HS-5 (cell line): Measurements from ENCODE around the gene MMP15.

Experiments used
- DNase-seq: peaks from one replicate; pipeline ENCODE4 v3.0.0-alpha.2; 2012; ENCODE audit warnings: low read depth

MMP15 gene

GRCh38 chr16:58035356-58036170 lies 10.0 kb downstream of the MMP15 start:
- no peak for DNase-seq

GRCh38 chr16:58036943-58037342 lies 11.4 kb downstream of the MMP15 start:
- DNase-seq = no peak

DNA sequence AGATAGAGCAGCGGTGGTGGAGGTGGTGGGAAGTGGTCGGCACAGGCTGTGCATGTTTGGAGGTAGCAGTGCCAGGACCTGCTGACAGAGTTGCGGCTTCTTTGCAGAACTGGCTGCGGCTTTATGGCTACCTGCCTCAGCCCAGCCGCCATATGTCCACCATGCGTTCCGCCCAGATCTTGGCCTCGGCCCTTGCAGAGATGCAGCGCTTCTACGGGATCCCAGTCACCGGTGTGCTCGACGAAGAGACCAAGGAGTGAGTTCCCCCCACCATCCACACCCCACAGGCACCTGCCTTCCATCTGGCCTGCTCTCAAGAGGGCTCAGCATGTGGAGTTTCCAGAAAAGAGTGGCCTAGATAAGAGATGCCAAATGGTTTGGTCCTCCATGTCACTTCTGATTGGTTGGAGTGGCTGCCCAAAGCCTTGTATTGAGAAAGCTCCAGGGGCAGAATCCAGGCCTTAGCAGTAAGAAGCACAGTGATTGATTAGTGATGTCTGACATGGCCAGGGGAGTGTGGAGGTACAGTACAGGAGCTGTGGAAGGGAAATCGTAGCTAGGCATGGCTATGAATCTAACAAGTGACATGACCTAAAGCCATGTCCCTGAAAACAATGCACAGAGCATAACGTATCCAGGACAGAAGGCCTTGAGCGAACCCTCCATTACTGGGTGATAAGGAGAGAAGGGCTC lies 12.0 kb downstream of the MMP15 start:
- DNase-seq = no peak

DNA sequence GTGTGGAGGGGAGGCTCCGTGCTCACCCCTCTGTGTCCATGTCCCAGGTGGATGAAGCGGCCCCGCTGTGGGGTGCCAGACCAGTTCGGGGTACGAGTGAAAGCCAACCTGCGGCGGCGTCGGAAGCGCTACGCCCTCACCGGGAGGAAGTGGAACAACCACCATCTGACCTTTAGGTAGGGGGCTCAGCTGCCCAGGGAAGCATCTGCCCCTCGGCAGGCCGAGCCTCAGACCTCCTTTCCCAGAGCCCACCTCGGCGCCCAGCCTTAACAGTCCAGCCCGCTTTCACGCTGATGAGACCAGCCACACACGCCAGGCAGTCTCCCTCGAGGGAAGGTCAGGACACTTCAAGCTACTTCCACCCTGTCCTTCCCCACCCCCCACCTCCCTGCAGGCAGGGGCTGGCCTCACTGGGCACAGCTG lies 12.7 kb downstream of the MMP15 start:
- no peak for DNase-seq

GRCh38 chr16:58039829-58040495 lies 14.4 kb downstream of the MMP15 start:
- DNase-seq = no peak

DNA sequence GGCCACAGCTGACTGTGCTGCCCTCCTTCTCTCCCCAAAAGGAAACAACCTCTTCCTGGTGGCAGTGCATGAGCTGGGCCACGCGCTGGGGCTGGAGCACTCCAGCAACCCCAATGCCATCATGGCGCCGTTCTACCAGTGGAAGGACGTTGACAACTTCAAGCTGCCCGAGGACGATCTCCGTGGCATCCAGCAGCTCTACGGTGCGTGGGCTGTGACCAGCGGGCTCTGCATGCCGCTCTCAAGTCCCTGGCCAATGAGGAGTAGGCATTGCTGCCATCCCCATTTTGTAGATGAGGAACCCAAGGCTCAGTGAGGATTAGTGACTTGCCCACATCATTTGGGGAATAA lies 14.9 kb downstream of the MMP15 start:
- no peak for DNase-seq

DNA sequence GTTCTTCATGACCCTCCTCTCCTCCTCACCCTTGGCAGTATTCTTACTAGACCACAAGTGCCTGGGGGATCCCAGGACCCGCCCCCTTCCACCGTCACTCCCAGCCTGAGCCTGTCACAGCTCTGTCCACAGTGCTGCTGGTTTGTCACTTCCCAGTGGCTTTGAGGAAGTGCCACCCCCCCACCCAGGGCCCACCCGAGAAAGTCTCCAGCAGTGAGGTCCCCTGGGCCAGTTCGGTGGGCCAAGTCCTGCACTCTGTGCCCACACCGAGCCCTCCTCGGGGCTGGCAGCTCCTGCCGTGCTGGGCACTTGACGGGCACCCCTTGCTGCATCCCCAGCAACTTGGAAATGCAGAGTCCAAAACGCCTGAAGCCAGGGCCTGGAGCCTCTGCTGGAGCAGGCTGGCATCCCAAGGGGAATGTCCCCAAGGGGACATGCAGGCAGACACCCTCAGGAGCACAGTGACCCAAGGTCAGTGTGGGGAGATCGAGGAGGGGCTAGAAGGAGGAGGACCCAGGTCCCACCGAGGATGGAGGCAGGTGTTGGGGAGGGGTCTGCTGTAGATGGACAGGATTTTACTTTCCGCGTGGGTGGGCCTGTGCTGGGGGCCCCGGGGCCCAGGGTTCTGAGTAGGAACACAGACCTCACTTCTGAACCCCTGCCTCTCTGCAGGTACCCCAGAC lies 15.5 kb downstream of the MMP15 start:
- no peak for DNase-seq

DNA sequence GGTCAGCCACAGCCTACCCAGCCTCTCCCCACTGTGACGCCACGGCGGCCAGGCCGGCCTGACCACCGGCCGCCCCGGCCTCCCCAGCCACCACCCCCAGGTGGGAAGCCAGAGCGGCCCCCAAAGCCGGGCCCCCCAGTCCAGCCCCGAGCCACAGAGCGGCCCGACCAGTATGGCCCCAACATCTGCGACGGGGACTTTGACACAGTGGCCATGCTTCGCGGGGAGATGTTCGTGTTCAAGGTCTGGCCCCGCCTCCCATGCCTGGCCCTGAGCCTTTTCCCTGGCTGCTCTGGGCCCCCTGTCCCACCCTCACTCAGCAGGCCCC lies 16.0 kb downstream of the MMP15 start:
- DNase-seq = no peak

DNA sequence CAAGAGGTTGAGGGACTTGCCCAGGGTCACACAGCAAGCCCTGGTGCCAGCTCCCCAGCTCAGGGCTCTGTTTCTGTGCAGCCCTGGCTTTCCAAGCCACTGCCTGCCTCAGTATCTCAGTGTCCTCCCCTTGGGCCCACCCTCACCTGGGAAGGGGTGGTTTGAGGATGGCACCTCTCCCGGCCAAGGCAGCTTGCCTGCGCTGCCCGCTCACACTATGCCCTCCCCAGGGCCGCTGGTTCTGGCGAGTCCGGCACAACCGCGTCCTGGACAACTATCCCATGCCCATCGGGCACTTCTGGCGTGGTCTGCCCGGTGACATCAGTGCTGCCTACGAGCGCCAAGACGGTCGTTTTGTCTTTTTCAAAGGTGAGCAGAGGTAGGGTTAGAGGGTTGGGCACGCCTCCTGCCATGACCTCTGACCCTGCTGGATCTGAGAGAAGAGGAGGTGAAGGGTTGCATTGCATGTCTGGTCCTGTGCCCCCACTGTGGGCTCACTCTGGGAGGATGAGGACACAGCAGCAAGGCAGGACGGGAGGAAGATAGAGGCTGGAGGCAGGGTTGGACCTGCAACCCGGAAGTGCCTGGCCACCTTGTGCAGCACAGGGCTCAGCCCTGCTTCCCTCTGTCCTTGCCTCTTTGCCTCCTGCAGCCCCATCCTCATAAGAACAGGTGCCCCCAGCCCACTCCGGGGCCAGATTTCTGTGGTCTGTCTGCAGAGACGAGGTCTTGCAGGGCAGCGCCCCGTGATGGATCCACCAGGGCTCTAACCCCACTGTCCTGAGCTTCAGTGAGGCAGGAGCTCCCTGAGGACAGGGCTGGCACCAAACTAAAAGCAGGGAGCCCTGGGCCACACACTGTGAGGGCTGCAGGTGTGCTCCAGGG lies 16.7 kb downstream of the MMP15 start:
- DNase-seq = no peak

- no peak for DNase-seq
Observed at GRCh38 chr16:58042886-58043515, 17.4 kb downstream of the MMP15 start.

GRCh38 chr16:58043571-58044155 lies 18.1 kb downstream of the MMP15 start:
- DNase-seq = no peak

- no peak for DNase-seq
Observed at GRCh38 chr16:58044266-58045019, 18.9 kb downstream of the MMP15 start.

DNA sequence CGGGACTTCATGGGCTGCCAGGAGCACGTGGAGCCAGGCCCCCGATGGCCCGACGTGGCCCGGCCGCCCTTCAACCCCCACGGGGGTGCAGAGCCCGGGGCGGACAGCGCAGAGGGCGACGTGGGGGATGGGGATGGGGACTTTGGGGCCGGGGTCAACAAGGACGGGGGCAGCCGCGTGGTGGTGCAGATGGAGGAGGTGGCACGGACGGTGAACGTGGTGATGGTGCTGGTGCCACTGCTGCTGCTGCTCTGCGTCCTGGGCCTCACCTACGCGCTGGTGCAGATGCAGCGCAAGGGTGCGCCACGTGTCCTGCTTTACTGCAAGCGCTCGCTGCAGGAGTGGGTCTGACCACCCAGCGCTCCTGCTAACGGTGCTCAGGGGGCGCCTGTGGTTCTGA lies 19.5 kb downstream of the MMP15 start:
- DNase-seq = no peak

- no peak for DNase-seq
Observed at GRCh38 chr16:58046054-58046881, 20.7 kb downstream of the MMP15 start.

GRCh38 chr16:58046936-58047335 lies 21.4 kb downstream of the MMP15 start:
- no peak for DNase-seq

GRCh38 chr16:58047557-58048348 lies 22.2 kb downstream of the MMP15 start:
- no peak for DNase-seq

- no peak for DNase-seq
Observed at GRCh38 chr16:58048494-58049231, 23.1 kb downstream of the MMP15 start.
